K562 (cell line): ENCODE results near the gene ATP5F1D. TPM values are rescaled to one million over a fixed set of nuclear protein-coding genes. Genes with fewer than 3 reads are reported as not detected.

Source experiments
- BDP1 ChIP-seq: IDR thresholded peaks from 3 replicates; pipeline ENCODE4 v1.6.1; 2011; ENCODE audit not compliant: insufficient read length, insufficient read depth
- E2F6 ChIP-seq, 2 experiments: IDR thresholded peaks; 2 replicates each; pipeline ENCODE4 v1.6.1; 2011; ENCODE audit warnings: borderline replicate concordance in 1 of 2, control low read depth in 1 of 2, low read depth in 1 of 2, low read length in 1 of 2, mild to moderate bottlenecking in 1 of 2, mixed read lengths in 1 of 2, moderate library complexity in 1 of 2; ENCODE audit not compliant: insufficient read depth in 1 of 2, insufficient read length in 1 of 2, poor library complexity in 1 of 2, severe bottlenecking in 1 of 2; ENCODE audit errors: extremely low read depth in 1 of 2
- ELF1 ChIP-seq: fragments of 200-800 bp; sonication (Bioruptor generic); IDR thresholded peaks from 2 replicates; pipeline ENCODE4 v1.6.1; 2016; ENCODE audit warnings: missing genetic modification characterization, missing compliant biosample characterization
- FOXK2 ChIP-seq, 2 experiments: fragments of 450-650 bp; IDR thresholded peaks in 1 of 2; conservative IDR thresholded peaks in 1 of 2; 2 replicates each; pipeline ENCODE4 v1.6.1; 2016; ENCODE audit warnings: low read depth in 2 of 2, mild to moderate bottlenecking in 1 of 2
- HNRNPLL ChIP-seq: fragments of 200-400 bp; formaldehyde crosslinking; IDR thresholded peaks from 2 replicates; pipeline ENCODE4 v1.6.1; 2017; ENCODE audit warnings: low read length, low read depth, mild to moderate bottlenecking; ENCODE audit not compliant: poor library complexity, severe bottlenecking
- MEF2D ChIP-seq: conservative IDR thresholded peaks from 2 replicates; pipeline ENCODE4 v1.6.1; 2016; ENCODE audit warnings: low read depth, missing genetic modification characterization, missing compliant biosample characterization
- NKRF ChIP-seq: fragments of 450-650 bp; IDR thresholded peaks from 2 replicates; pipeline ENCODE4 v1.6.1; 2016; ENCODE audit warnings: borderline replicate concordance
- NRF1 ChIP-seq, 2 experiments: fragments of 450-650 bp; IDR thresholded peaks in 1 of 2; conservative IDR thresholded peaks in 1 of 2; 2 replicates each; pipeline ENCODE4 v1.6.1; 2014; ENCODE audit warnings: mild to moderate bottlenecking in 2 of 2
- POLR2A ChIP-seq: fragments of 450-650 bp; conservative IDR thresholded peaks from 2 replicates; pipeline ENCODE4 v1.6.1; 2016
- RHOXF2B ChIP-seq: fragments of 250-450 bp; sonication (Bioruptor Pico); conservative IDR thresholded peaks from 2 replicates; pipeline ENCODE4 v1.5.1; 2021
- RUNX1 ChIP-seq: sonication (generic); IDR thresholded peaks from 2 replicates; pipeline ENCODE4 v1.6.1; 2016; ENCODE audit warnings: antibody characterized with exemption, low read depth
- SRSF1 ChIP-seq: fragments of 200-400 bp; formaldehyde crosslinking; IDR thresholded peaks from 2 replicates; pipeline ENCODE4 v1.6.1; 2017; ENCODE audit warnings: mild to moderate bottlenecking, low read depth, low read length, moderate library complexity
- TCF3 ChIP-seq: sonication (generic); formaldehyde crosslinking; IDR thresholded peaks from 2 replicates; pipeline ENCODE4 v1.4.0; 2020; ENCODE audit warnings: mild to moderate bottlenecking, missing genetic modification reagents
- TSC22D4 ChIP-seq: fragments of 450-650 bp; IDR thresholded peaks from 2 replicates; pipeline ENCODE4 v1.6.1; 2016; ENCODE audit warnings: missing genetic modification characterization, missing biosample characterization, control low read depth
- ZNF224 ChIP-seq: sonication (generic); formaldehyde crosslinking; IDR thresholded peaks from 2 replicates; pipeline ENCODE4 v1.8.0; 2022; ENCODE audit warnings: mild to moderate bottlenecking, missing genetic modification reagents
- ZNF584 ChIP-seq: fragments of 200-800 bp; sonication (Bioruptor generic); IDR thresholded peaks from 2 replicates; pipeline ENCODE4 v1.6.1; 2016; ENCODE audit warnings: low read depth, mild to moderate bottlenecking, missing genetic modification characterization, missing compliant biosample characterization
- ZNF778 ChIP-seq: fragments of 450-650 bp; formaldehyde crosslinking; IDR thresholded peaks from 2 replicates; pipeline ENCODE4 v1.4.0; 2020; ENCODE audit warnings: mild to moderate bottlenecking, moderate library complexity
- polyA plus RNA-seq, 8 experiments: library from polyadenylated mRNA; depleted of rRNA in 4 of 8; stranded (reverse) in 5 of 8; unstranded in 3 of 8; fragments of >200 nt; fragmentation: Nextera tagmentation in 2 of 8; fragmentation: Illumina TruSeq in 1 of 8; extraction: Ambion mirVana in 2 of 8; extraction: Trizol in 1 of 8; gene quantifications; 2 replicates each; pipeline versions ENCODE4 v1.2.1 to v1.2.3, GENCODE V29; 2011 to 2014; ENCODE audit warnings: inconsistent platforms in 1 of 8, missing spikeins in 1 of 8
- total RNA-seq, 7 experiments: library from RNA; depleted of rRNA in 6 of 7; stranded (reverse); fragments of >200 nt in 6 of 7; fragmentation: Illumina TruSeq in 2 of 7; extraction: Trizol in 2 of 7; gene quantifications; 2 replicates each; pipeline versions ENCODE4 v1.2.1 to v1.2.3, GENCODE V29; 2011 to 2021; ENCODE audit warnings: low replicate concordance in 1 of 7

Gene ATP5F1D
- total and polyA plus RNA-seq, 9 of the 15 experiments (the other 6 are each of a cell fraction or from before 2014, with no cell fraction given) = 3.9 to 409 (median 36.8) TPM

GRCh38 chr19:1279782-1280341 is 38.3 kb downstream of the ATP5F1D start (continued):
- TF ChIP-seq ZNF224 (CRISPR knock-in tag) (no peak), RUNX1 (0 out of 2 replicates have a peak, but pooled peaks have one; percentile 51), POLR2A (peak; percentile 43; the same call in 1 of the 2 replicates), BDP1 (no peak), TCF3 (0 out of 2 replicates have a peak, but pooled peaks have one; percentile 12), TSC22D4 (no peak), RHOXF2B (CRISPR knock-in tag) (no peak), FOXK2 (conservative IDR thresholded peaks at IDR 0.05 in 1 of 2, IDR thresholded peaks at IDR 0.05 in 1 of 2; ENCODE audit: low read depth in 2 of 2) (no peak), ZNF584 (CRISPR knock-in tag) (no peak), SRSF1 (no peak), NRF1 (conservative IDR thresholded peaks at IDR 0.05 in 1 of 2, IDR thresholded peaks at IDR 0.05 in 1 of 2) (peak in 1 of 2 experiments; percentile 12; a peak in 1 of 4 replicates), MEF2D (tag) (no peak), E2F6 (IDR thresholded peaks at IDR 0.05; ENCODE audit: borderline replicate concordance in 1 of 2, extremely low read depth in 1 of 2, insufficient read depth in 1 of 2, insufficient read length in 1 of 2, low read depth in 1 of 2, low read length in 1 of 2, poor library complexity in 1 of 2, severe bottlenecking in 1 of 2) (peak in 1 of 2 experiments; percentile 11), NKRF (0 out of 2 replicates have a peak, but pooled peaks have one; percentile 56), ZNF778 (CRISPR knock-in tag) (no peak), ELF1 (tag) (0 out of 2 replicates have a peak, but pooled peaks have one; percentile 28), HNRNPLL (no peak)
